HG02678 (cell line): ENCODE data around the gene MFSD2B.
"Not testable (repeated sequence)": the region's sequence is repeated elsewhere in the genome, so short reads cannot be mapped to it uniquely, and the experiment has no call there.

Source experiments
- ATAC-seq: cut with Tn5 transposase; IDR thresholded peaks from one replicate; pipeline ENCODE4 v1.9.1; 2021; ENCODE audit warnings: mild to moderate bottlenecking, moderate library complexity; ENCODE audit not compliant: unreplicated experiment

Gene MFSD2B, protein sequence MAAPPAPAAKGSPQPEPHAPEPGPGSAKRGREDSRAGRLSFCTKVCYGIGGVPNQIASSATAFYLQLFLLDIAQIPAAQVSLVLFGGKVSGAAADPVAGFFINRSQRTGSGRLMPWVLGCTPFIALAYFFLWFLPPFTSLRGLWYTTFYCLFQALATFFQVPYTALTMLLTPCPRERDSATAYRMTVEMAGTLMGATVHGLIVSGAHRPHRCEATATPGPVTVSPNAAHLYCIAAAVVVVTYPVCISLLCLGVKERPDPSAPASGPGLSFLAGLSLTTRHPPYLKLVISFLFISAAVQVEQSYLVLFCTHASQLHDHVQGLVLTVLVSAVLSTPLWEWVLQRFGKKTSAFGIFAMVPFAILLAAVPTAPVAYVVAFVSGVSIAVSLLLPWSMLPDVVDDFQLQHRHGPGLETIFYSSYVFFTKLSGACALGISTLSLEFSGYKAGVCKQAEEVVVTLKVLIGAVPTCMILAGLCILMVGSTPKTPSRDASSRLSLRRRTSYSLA

DNA sequence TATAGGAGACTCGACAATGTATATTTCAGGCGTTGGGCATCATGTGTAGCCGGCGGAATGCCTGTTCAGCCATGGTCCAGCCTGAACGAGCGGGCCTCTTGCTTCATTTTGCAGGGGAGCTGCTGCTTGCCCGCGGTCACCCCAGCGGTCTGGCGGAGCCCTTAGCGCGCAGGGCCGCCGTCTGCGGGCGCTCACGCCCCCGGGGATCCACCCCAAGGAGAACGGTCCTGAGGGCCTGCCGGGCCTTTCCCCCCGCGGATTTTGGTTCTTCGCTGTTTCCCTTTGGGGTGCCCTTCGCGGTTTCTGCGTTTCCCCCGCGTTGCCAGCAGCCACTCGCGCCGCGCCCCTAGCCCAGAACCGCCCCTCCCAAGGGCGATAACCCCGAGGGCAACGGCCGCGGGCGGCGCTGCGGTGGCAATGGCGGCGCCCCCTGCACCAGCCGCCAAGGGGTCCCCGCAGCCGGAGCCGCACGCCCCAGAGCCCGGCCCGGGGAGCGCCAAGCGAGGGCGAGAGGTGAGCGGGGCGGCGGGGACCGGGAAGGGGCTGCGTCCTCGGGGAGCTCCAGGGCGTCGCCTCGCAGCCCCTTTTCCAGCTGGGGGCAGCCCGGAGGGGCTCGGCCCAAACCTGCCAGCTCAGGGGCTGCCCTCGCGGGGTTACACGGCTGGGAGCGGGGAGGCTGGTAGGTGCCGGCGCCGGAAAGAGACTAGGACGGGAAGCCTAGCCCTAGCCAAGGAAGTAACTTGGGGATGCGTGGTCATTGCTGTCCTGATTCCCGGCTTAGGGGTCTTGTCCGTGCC lies at the start of gene MFSD2B:
MFSD2B (plus strand) TSS at position 406 of the 797 bp plus-strand sequence; CDS start at position 418, 12 bp downstream.
- ATAC-seq: no peak

DNA sequence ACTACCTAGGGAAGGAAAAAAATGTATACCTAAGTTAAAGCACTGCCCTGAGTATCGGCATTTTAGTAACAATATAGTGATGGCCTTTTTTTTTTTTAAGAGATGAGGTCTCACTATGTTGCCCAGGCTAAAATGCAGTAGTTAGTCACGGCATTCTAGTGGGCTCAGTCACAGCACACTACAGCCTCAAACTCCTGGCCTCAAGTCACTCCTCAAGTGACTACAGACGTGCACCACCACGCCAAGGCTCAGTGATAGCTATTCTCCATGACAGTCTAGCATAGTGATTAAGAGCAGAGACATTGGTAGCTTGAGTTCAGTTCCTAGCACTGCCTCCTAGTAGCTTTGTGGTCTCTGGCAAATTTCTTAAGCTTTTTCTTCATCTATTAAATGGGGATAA lies 42.0 kb upstream of the MFSD2B start:
- no peak for ATAC-seq

DNA sequence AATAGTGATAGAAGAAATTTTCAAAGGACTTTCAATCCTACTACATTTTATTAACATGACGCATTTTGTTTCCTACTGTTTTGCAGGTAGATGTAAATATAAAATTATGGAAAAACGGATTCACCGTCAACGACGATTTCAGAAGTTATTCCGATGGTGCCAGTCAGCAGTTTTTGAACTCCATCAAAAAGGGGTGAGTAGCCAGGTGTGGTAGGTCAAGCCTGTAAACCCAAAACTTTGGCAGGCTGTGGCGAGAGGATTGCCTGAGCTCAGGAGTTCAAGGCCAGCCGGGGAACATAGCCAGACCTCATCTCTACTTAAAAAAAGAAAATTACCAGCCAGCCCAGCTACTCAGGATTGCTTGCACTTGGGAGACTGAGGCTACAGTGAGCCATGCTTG lies 33.0 kb upstream of the MFSD2B start:
- no peak for ATAC-seq

DNA sequence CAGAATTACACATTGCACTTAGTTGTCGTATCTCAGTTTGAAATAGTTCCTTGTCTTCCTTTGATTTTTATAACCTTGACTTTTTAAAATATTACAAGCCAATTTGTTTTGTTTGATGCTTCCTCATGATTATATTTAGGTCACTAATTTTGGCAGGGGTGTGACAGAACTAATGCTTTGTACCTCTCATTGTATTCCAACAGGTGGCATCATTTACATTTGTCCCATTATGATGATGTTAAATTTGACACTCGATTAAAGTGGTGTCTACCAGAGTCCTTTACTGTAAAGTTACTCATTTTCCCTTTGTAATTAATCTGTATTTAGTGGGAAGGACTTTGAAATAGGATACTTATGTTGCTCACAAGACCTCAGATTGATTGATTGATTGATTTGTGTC lies 21.5 kb upstream of the MFSD2B start:
- no peak for ATAC-seq

DNA sequence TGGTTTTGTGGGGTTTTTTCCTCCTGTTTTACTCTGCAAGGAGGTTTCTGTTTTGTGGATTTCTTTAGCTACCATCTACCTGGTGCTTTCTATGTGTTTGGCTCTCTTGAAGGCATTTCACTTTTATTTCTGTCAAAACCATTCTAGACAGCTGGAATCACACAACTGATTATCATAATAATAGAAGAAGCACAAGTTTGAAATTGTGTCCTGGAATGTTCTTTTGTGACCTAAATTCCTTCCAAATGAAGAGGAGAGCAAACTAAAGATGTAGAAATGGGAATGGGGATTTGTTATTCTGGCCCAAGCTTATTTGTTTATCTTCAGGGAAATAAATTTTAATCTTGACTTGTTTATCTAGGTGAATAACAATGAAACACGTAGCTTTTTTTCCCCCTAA lies 17.0 kb upstream of the MFSD2B start:
- no peak for ATAC-seq

DNA sequence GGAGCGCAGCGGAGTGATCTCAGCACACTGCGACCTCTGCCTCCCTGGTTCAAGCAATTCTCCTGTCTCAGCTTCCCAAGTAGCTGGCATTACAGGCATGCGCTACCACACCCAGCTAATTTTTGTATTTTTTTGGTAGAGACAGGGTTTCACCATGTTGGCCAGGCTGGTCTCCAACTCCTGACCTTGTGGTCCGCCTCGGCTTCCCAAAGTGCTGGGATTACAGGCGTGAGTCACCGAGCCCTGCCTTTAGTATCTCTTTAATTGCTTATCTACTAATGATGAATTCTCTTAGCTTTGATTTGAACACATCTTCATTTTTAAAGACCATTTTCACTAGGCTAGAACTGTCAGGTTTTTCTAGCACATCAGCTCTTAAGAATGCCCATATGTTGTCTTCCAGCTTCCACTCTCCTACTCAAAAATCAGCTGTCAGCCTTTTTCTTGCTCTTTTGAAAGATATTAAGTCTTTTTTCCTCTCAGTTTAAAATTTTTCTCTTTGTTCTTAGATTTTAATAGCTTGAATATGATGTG lies 16.1 kb upstream of the MFSD2B start:
- ATAC-seq: no peak

DNA sequence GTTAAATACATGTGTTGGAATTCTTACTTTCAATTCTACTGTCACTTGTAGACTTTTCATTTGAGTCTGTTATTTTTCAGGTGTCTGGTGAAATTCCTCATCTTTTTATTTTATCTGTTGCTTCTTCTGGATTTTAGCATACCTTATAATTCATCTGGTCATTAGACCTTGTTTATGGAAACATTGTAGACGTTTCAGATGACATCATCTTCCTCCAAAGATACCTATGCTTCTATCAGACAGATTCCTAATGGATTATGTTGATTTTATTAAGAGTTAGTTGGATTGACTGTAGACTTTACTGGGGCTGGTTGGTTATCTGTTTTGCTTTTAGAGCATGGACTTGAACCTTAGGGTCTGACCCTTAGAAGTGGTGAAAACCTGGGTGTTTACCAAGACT lies 15.3 kb upstream of the MFSD2B start:
- ATAC-seq: no peak

DNA sequence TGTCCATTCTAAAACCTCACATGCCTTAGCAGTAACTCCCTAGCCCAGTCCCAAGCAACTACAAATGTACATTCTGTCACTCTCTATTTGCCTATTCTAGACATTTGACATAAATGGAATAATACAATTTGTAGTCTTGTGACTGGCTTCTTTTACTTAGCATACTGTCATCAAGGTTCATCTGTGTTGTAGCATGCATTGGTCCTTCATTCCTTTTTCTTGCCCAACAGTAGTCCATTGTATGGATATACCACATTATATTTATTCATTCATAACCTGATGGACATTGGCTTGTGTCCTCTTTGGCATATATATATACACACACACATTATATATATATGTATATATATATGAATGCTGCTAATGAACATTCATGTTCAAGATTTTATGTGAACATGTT lies 2.2 kb upstream of the MFSD2B start:
- no peak for ATAC-seq

DNA sequence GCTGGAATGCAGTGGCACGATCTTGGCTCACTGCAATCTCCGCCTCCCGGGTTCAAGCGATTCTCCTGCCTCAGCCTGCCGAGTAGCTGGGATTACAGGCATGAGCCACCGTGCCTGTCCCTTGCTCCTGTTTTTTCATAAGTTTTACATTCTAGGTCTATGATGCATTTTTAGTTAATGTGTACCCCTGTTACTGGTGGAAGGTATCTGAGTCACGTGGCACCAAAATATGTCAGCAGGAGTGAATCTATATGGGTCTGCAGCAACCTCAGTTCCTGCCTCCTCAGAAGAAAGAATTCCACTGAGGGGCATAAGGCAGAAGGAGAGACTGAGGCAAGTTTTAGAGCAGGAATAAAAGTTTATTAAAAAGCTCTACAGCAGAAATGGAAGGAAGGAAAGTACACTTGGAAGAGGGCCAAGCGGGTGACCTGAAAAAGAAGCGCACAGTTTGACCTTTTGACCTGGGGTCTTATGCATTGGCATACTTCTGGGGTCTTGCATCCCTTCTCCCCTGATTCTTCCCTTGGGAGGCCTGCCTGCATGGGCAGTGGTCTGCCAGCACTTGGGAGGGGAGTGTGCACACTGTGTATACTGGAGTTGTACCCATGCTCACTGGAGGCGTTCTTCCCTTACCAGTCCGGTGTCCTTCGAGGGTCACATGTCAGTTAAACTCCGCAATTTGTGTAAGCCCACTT lies 1.1 kb upstream of the MFSD2B start:
- no peak for ATAC-seq

DNA sequence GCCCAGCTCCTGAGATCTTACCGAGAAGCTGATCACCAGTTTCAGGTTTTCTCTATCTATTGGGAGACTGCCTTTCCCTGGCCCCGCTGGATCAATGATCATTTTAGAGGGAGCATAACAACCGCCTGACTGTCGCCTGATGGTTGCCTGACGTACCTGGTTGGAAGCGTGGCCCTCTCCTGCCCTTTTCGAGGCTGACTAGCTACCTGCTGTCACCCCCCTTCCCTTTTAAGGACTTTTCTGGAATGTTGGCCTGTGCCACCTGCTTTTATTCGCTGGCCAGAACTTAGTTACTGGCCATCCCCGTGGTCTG lies 562 bp upstream of the MFSD2B start:
- ATAC-seq: no peak

DNA sequence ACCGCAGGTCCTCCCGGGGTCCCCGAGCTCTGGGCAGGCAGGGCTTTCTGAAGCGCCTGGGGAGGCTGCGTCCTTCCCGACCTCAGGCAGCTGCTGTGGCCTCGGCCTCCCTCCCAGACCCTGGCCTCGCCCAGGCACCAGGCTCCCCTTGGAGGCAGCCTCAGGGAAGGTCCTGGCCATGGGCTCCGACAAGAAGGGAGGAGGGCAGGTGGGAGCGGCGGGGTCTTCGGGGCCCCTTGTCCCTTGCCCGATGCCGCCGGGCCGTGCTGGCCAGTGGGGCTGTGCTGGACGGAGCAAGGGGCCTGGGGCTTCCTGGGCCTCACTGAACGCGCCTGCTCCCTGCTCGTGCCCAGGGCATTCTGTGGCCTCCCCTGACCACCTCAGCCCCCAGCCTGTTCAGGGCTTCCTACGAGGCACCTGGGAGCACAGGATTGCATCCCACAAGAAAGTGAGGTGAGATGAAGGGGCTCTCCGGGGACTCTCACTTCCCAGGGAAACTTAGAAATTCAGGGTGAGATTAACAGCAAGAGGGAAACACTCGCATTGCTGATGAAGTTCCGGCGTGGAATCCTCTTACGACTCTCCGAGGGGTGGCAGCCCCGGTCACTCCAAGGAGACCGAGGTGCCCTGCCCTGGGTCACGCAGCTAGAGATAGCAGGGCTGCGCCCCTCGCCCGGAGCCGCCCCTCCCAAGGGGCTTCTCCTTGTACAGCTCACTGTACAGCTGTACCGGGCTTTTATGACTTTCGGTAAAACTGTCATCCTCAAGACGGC lies 778 bp downstream of the MFSD2B start:
- no peak for ATAC-seq

DNA sequence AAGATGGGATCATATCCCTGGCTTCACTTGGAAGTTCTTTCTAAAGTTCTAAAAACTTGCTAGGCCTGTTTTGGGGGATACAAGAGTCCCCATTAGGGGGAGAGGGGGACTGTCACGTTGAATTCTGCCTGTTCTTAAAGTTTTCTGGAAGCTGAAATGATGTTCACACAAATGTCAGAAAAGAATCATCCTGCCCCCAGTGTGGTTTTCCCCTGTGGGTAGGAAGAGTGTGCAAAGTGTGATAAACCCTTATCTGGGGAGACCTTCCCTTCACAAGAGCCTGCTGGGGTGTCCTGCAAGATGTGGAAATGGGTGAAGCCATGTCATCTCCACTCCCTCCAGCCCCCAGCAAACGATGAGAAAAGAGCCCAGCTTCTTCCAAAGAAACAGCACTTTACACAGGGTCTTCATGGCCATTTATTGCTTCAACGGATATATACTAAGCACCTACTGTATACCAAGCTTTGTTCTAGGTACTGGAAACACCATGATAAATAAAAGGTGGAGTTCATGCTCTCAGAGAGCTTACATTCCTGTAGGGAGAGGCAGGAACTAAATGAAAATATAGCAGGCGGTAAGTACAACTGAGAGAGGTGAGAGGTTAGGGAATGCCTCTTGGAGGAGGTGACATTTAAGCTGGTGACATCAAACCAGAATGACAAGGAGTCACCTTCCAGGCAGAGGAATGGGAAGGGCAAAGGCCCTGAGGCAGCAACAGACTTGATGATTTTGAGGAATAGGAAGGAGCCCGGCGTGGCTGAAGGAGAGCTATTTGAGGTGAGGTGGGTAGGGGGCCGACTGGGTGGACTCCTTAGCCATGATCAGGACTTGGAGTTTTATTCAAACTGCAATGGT lies 1.6 kb downstream of the MFSD2B start:
- ATAC-seq: no peak

DNA sequence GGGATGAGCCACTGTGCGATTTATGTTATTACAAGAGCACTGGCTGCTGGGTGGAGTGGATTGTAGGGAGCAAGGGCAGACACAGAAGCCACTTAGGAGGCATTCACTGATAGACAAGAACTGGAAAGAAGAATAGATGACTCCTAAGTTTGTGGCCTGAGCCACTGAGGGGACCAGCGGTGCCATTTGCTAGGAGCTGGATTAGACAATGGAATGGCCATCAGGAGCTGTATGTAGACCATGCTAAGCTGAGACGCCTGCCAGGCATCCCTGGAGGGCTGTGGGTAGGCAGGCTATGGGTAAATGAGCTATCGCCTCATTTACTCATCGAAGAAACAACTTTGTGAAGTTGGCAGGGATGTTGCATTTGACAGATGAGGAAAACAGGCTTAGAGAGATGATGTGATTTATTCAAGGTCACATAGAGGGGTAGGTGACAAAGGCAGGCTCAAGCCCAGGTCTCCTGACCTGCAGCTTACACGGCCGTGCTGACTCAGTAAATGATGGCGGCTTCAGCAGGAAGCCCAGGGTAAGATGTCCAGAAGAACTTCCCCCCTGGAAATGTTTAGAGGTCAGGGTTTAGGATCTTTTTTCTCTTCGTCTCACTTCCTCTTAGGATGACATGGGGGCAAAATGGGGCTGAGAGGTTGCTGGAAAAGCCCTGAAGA lies 2.8 kb downstream of the MFSD2B start:
- no peak for ATAC-seq

DNA sequence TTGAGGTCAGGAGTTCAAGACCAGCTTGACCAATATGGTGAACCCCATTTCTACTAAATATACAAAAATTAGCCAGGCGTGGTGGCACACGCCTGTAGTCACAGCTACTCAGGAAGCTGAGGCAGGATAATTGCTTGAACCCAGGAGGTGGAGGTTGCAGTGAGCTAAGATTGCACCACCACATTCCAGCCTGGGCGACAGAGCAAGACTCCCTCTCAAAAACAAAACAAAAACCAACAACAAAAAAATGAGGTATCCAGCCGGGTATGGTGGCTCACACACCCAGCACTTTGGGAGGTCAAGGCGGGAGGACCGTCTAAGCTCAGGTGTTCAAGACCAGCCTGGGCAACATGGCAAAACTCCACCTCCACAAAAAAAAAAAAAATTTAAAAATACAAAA lies 5.0 kb downstream of the MFSD2B start:
- not testable (repeated sequence) for ATAC-seq

DNA sequence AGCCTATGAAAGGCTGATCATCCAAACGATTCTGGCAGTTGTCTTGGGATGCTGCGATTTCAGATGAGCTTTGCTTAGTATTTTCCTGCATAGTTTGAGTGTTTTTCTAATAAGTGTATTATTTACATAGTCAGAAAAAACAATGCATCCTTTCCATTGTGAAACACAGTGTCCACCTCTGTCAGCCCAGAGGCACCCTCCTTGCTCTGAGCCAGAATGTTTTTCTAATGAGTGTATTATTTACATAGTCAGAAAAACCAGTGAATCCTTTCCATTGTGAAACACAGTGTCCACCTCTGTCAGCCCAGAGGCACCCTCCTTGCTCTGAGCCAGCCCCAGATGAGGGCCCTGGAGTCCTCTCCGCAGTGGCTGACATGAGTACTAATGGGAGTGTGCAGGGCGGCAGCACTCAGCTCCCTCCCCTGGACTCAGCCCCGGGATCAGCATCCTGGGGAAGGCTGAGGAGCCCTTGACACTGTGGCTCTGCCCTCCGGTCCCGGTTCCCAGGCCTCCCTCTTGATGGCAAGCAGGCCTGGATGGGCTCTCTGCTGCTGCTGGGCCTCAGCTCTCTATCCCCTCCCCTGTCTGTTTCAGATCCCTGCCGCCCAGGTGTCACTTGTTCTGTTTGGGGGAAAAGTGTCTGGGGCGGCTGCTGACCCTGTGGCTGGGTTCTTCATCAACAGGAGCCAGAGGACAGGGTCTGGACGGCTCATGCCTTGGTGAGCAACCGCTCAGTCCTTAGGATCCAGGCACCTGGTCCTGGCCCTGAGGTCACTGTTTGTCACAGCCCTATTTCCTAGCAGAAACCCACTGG lies 5.9 kb downstream of the MFSD2B start:
- ATAC-seq: no peak

DNA sequence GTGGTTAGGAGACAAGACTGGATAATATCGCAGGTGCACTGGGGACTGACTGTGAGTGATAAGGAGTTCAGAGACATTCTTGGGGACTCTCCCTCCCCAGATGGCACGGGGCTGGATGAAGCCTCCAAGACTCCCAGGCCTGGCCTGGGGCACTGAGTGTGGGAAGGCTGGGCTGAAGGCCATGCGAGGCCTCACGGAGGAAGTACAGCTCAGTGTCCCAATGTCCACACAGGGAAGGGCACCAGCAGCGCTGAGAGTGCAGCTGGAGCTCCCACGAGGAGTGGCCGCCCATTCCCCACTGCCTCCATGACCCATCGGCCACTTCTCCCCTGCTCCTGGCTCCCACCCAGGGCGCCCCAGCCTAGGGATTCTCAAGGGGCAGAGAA lies 6.5 kb downstream of the MFSD2B start:
- ATAC-seq: no peak

DNA sequence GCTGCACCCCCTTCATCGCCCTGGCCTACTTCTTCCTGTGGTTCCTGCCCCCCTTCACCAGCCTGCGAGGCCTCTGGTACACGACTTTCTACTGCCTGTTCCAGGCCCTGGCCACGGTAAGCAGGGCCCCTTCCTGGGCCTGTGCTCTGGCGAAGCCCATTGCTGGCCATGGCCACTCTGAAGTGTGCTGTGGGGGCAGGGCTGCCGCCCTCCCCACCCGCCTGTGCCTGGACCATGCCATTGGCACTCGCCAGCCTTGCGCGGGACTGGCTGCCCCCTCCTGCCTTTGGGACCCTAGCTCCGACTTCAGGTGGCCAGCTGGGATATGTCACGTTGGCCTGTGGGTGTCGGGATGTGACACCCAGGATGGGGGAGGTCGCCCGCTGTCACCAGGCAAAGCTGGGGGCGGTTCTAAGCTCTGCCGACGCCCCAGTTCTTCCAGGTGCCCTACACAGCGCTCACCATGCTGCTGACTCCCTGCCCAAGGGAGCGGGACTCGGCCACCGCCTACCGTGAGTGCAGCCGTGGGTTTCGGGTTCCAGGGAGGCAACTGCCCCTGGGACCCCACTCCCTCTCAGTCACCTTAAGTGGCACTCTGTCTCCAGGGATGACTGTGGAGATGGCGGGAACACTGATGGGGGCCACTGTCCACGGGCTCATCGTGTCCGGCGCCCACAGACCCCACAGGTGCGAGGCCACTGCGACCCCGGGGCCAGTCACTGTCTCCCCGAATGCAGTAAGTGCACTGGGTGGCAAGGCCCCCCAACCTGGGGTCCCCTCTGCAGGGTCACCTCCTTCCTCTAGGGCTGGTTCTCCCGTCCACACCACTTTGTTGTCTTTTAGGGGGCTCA lies 7.2 kb downstream of the MFSD2B start:
- no peak for ATAC-seq
